ENCODE data around the gene LCN15. TPM values are rescaled to one million over a fixed set of nuclear protein-coding genes. Genes with fewer than 3 reads are reported as not detected.

The LCN15 gene
- polyA plus RNA-seq, 1 donor (not counting 4 experiments of a cell fraction or from before 2014, with no cell fraction given) = not detected

- Histone ChIP-seq H3K4me2 (ENCODE audit: control insufficient read depth, extremely low read depth, insufficient read depth, low read depth, low read length) (no peak overlapping the region), H3K9ac (ENCODE audit: control insufficient read depth, extremely low read depth, insufficient read depth, low read length) (no peak overlapping the region), H3K36me3 (ENCODE audit: control insufficient read depth in 2 of 2, extremely low read depth in 1 of 2, insufficient read depth in 2 of 2, low read length in 2 of 2) (no peaks in the 10 kb centered on the region), H3K4me3 (ENCODE audit: control insufficient read depth in 2 of 3, extremely low read depth in 1 of 3, insufficient read depth in 2 of 3, low read depth in 1 of 3, low read length in 3 of 3) (no peak overlapping the region), H4K20me1 (ENCODE audit: control insufficient read depth, extremely low read depth, insufficient read depth, low read length) (no peaks in the 10 kb centered on the region), H3K9me3 (ENCODE audit: control insufficient read depth, low read depth, low read length) (no peaks in the 10 kb centered on the region), H3K79me2 (ENCODE audit: control insufficient read depth, insufficient read depth, low read length) (no peaks in the 10 kb centered on the region), H3K9me1 (ENCODE audit: control insufficient read depth, extremely low read depth, insufficient read depth, low read length) (no peaks in the 10 kb centered on the region), H3K27me3 (ENCODE audit: control insufficient read depth, extremely low read depth, insufficient read depth, low read length) (peaks cover 16% of the 10 kb centered on the region), H2AFZ (ENCODE audit: control insufficient read depth, low read length) (no peak overlapping the region), H3K4me1 (ENCODE audit: control insufficient read depth, extremely low read depth, insufficient read depth, low read length) (peaks cover 26% of the 10 kb centered on the region), H3K27ac (ENCODE audit: control insufficient read depth, insufficient read depth, low read length) (no peak overlapping the region)
- DNase-seq (ENCODE audit: low read depth, low spot score) (no peak), FAIRE-seq (no peak)
- no peak for TF ChIP-seq CTCF (optimal IDR thresholded peaks at IDR 0.05 in 1 of 3, IDR thresholded peaks at IDR 0.05 in 1 of 3, conservative IDR thresholded peaks at IDR 0.05 in 1 of 3; ENCODE audit: extremely low read depth in 1 of 3, insufficient read depth in 2 of 3, low read length in 3 of 3)
- TF ChIP-seq EZH2 (IDR thresholded peaks at IDR 0.05; ENCODE audit: low read length) = no peak
- dilution Hi-C loops (cut with MboI; ENCODE audit: extremely low pct_ligation_motif_present, low sequenced_read_pairs) = loop anchor here (25.0 kb wide), 1 partner anchor 135 kb away; the partner anchor contains the start of genes C8G and FBXW5
These were observed 38.0 kb upstream of the LCN15 start for GRCh38 chr9:136802321-136802720.

GRCh38 chr9:136799854-136800657 is 35.7 kb upstream of the LCN15 start:
- Histone ChIP-seq H3K27ac (ENCODE audit: control insufficient read depth, insufficient read depth, low read length) (no peak overlapping the region), H3K27me3 (ENCODE audit: control insufficient read depth, extremely low read depth, insufficient read depth, low read length) (peaks cover 29% of the 10 kb centered on the region), H3K4me1 (ENCODE audit: control insufficient read depth, extremely low read depth, insufficient read depth, low read length) (peaks cover 19% of the 10 kb centered on the region), H3K9ac (ENCODE audit: control insufficient read depth, extremely low read depth, insufficient read depth, low read length) (no peak overlapping the region), H3K4me3 (ENCODE audit: control insufficient read depth in 2 of 3, extremely low read depth in 1 of 3, insufficient read depth in 2 of 3, low read depth in 1 of 3, low read length in 3 of 3) (peak overlapping the region; percentile 19 to 42 (median 27)), H4K20me1 (ENCODE audit: control insufficient read depth, extremely low read depth, insufficient read depth, low read length) (no peaks in the 10 kb centered on the region), H3K9me3 (ENCODE audit: control insufficient read depth, low read depth, low read length) (no peaks in the 10 kb centered on the region), H3K79me2 (ENCODE audit: control insufficient read depth, insufficient read depth, low read length) (no peaks in the 10 kb centered on the region), H3K36me3 (ENCODE audit: control insufficient read depth in 2 of 2, extremely low read depth in 1 of 2, insufficient read depth in 2 of 2, low read length in 2 of 2) (no peaks in the 10 kb centered on the region), H3K9me1 (ENCODE audit: control insufficient read depth, extremely low read depth, insufficient read depth, low read length) (no peaks in the 10 kb centered on the region), H3K4me2 (ENCODE audit: control insufficient read depth, extremely low read depth, insufficient read depth, low read depth, low read length) (peak overlapping the region; percentile 66), H2AFZ (ENCODE audit: control insufficient read depth, low read length) (peak overlapping the region; percentile 22)
- peak; percentile 50 for DNase-seq (ENCODE audit: low read depth, low spot score)
- TF ChIP-seq EZH2 (IDR thresholded peaks at IDR 0.05; ENCODE audit: low read length) (no peak), CTCF (optimal IDR thresholded peaks at IDR 0.05 in 1 of 3, IDR thresholded peaks at IDR 0.05 in 1 of 3, conservative IDR thresholded peaks at IDR 0.05 in 1 of 3; ENCODE audit: extremely low read depth in 1 of 3, insufficient read depth in 2 of 3, low read length in 3 of 3) (peak in 1 of 3 experiments; percentile 1)
- FAIRE-seq = no peak
- dilution Hi-C loops (cut with MboI; ENCODE audit: extremely low pct_ligation_motif_present, low sequenced_read_pairs) = loop anchor here (25.0 kb wide), 1 partner anchor 137 kb away; the partner anchor contains the start of genes C8G and FBXW5

Measured in keratinocyte (primary cell).